HFFc6 (cell line): ENCODE results near the gene CCDC88B. TPM values are rescaled to one million over a fixed set of nuclear protein-coding genes. Genes with fewer than 3 reads are reported as not detected.

Experiments
- DNase-seq: peaks from one replicate; pipeline ENCODE4 v3.0.0-alpha.2; 2018
- H3K27ac Mint-ChIP-seq: 2 replicates; pipeline ENCODE4 v1.8.0; 2020; ENCODE audit warnings: mild to moderate bottlenecking, mixed read lengths
- H3K27me3 Mint-ChIP-seq: 2 replicates; pipeline ENCODE4 v1.8.0; 2021; ENCODE audit warnings: mild to moderate bottlenecking, moderate library complexity, mixed read lengths; ENCODE audit not compliant: insufficient read depth
- H3K36me3 Mint-ChIP-seq: 2 replicates; pipeline ENCODE4 v1.8.0; 2021; ENCODE audit warnings: low read depth, mixed read lengths
- H3K4me1 Mint-ChIP-seq: 2 replicates; pipeline ENCODE4 v1.8.0; 2020; ENCODE audit warnings: low read depth, mixed read lengths
- H3K4me3 Mint-ChIP-seq: 2 replicates; pipeline ENCODE4 v1.8.0; 2020; ENCODE audit warnings: mild to moderate bottlenecking, moderate library complexity, mixed read lengths
- H3K9me3 Mint-ChIP-seq: 2 replicates; pipeline ENCODE4 v1.8.0; 2020; ENCODE audit warnings: mild to moderate bottlenecking, mixed read lengths
- total RNA-seq, 6 experiments: library from RNA; stranded (reverse); fragmentation: NEBNext Ultra II Directional; extraction: Animal tissue kit (Norgen Biotek cat#: 25700); gene quantifications; 2 replicates in 1 of 6; 3 replicates in 5 of 6; pipeline ENCODE4 v1.2.3, GENCODE V29; 2021
- TF ChIP-seq, protein P1 (sequence below): fragments of 200-600 bp; sonication (generic); IDR thresholded peaks from 2 replicates; pipeline ENCODE4 v1.5.0; 2021; ENCODE audit warnings: antibody characterized with exemption, mild to moderate bottlenecking

CCDC88B gene
- total RNA-seq, 6 experiments from 2014 or later = 0.45 to 1.9 (median 1.7) TPM

DNA sequence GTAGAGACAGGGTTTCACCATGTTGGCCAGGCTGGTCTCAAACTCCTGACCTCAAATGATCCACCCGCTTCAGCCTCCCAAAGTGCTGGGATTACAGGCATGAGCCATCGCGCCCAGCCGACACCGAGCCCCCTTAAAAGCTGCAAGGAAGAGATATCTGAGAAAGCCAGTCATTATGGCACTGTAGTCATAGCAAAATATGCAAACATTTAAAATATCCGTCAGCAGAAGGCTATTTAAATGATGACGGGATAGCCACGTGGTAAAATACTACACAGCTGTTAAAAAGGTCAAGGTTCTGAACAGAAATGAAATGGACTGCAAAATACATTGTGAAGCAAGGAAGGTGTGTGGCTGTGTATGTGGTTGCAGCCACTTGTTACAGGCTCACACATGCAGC, 6.4 kb upstream of the CCDC88B start:
- peaks cover 7% of the 10 kb centered on the region; the same call in 1 of the 2 replicates for H3K27me3 Mint-ChIP-seq
- no peak overlapping the region for H3K4me3 Mint-ChIP-seq
- H3K27ac Mint-ChIP-seq = no peak overlapping the region

DNA sequence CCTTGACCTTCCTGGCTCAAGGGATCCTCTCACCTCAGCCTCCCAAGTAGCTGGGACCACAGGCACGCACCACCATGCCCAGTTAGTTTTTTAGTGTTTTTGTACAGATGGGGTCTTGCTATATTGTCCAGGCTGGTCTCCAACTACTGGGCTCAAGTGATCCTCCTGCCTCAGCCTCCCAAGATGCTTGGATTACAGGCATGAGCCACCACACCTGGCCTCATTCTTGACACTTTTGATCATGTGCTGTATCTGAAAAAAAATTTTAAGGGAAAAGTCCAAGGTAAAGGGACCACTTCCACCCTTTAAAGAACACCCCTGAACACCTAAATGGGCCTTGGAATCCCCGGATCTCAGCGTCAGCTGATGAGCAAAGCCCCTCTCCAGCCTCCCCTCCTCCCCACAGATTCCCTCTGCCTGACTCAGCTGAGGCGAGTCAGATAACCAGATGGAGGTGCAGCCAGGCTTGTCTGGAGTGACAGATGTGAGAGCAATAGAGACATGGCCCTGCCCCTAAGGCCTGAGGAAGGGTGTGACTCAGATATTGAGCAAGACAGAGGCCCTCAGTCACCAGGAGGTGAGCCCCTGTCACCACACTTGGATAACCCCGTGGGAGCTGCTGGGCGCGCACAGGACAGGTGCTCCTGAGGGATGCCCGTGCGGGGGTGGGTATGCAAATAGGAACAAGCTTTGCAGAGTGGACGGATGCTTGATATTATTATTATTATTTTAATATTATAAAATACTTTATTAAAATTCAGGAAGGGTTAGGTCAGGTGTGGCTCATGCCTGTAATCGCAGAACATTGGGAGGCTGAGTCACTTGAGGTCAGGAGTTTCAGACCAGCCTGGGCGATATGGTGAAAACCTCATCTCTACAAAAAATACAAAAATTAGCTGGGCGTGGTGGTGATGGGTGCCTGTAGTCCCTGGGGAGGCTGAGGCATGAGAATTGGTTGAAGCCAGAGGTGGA, 5.0 kb upstream of the CCDC88B start:
- peak; percentile 94 for DNase-seq
- peaks cover 4% of the 10 kb centered on the region; the same call in 1 of the 2 replicates for H3K27me3 Mint-ChIP-seq
- no peaks in the 10 kb centered on the region for H3K9me3 Mint-ChIP-seq
- TF ChIP-seq, protein P1, sequence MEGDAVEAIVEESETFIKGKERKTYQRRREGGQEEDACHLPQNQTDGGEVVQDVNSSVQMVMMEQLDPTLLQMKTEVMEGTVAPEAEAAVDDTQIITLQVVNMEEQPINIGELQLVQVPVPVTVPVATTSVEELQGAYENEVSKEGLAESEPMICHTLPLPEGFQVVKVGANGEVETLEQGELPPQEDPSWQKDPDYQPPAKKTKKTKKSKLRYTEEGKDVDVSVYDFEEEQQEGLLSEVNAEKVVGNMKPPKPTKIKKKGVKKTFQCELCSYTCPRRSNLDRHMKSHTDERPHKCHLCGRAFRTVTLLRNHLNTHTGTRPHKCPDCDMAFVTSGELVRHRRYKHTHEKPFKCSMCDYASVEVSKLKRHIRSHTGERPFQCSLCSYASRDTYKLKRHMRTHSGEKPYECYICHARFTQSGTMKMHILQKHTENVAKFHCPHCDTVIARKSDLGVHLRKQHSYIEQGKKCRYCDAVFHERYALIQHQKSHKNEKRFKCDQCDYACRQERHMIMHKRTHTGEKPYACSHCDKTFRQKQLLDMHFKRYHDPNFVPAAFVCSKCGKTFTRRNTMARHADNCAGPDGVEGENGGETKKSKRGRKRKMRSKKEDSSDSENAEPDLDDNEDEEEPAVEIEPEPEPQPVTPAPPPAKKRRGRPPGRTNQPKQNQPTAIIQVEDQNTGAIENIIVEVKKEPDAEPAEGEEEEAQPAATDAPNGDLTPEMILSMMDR = no peak
- no peaks in the 10 kb centered on the region for H3K36me3 Mint-ChIP-seq
- H3K4me1 Mint-ChIP-seq = peaks cover 22% of the 10 kb centered on the region
- H3K4me3 Mint-ChIP-seq = peak overlapping the region; percentile 41
- peak overlapping the region; percentile 78 for H3K27ac Mint-ChIP-seq

More for the DNA sequence above, 6.4 kb upstream of the CCDC88B start:
- Mint-ChIP-seq H3K4me1 (peaks cover 22% of the 10 kb centered on the region), H3K9me3 (no peaks in the 10 kb centered on the region), H3K36me3 (no peaks in the 10 kb centered on the region)
- TF ChIP-seq, protein P1 = no peak
- DNase-seq = no peak

DNA sequence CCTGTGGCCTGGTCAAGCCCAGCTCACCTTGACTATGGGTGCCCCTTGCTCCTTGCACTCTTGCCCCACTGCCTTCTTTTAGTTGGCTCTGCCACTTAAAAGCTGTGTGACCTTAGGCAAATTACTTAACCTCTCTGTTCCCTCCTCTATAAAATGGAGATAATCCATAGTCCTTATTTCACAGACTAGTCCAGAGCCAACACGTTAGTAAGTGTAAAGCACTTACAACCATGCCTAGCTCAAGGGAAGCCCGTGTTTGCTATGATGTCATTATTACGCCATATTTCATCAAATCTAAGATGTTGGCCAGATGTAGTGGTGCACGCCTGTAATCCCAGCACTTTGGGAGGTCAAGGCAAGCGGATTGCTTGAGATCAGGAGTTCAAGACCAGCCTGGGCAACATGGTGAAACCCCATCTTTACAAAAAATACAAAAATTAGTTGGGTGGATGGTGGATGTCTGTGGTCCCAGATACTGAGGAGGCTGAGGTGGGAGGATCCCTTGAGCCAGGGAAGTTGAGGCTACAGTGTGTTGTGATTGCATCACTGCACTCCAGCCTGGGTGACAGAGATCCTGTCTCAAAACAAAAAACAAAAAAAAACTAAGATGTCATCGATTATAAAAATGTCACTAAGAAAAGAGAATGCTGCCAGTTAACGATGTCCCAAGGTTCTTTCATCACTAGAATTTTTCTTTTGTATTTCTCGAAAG, 2.3 kb upstream of the CCDC88B start:
- H3K27me3 Mint-ChIP-seq = peaks cover 5% of the 10 kb centered on the region; the same call in 1 of the 2 replicates
- no peak for DNase-seq
- H3K4me1 Mint-ChIP-seq = peaks cover 12% of the 10 kb centered on the region
- no peak overlapping the region for H3K4me3 Mint-ChIP-seq
- no peak overlapping the region for H3K27ac Mint-ChIP-seq
- TF ChIP-seq, protein P1 = no peak
- no peaks in the 10 kb centered on the region for H3K9me3 Mint-ChIP-seq
- no peaks in the 10 kb centered on the region for H3K36me3 Mint-ChIP-seq

DNA sequence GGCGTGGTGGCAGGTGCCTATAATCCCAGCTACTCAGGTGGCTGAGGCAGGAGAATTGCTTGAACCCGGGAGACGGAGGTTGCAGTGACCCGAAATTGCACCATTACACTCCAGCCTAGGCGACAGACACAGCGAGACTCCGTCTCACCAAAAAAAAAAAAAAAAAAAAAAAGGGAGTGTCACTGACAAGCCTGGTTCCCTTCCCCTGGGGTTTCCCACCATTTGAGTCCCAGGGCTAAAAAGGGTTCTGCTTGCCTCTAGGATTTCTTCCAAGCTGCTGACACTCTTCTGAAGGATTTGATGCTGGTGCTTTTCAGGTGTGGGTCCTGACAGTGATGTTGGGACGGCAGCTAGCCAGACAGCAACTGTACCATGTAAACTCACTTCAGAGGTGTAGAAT, 1.3 kb upstream of the CCDC88B start:
- TF ChIP-seq, protein P1 = no peak
- no peak for DNase-seq
- H3K27ac Mint-ChIP-seq = no peak overlapping the region
- peaks cover 12% of the 10 kb centered on the region for H3K4me1 Mint-ChIP-seq
- H3K36me3 Mint-ChIP-seq = no peaks in the 10 kb centered on the region
- H3K9me3 Mint-ChIP-seq = no peaks in the 10 kb centered on the region
- H3K4me3 Mint-ChIP-seq = no peak overlapping the region
- H3K27me3 Mint-ChIP-seq = peaks cover 5% of the 10 kb centered on the region; the same call in 1 of the 2 replicates

DNA sequence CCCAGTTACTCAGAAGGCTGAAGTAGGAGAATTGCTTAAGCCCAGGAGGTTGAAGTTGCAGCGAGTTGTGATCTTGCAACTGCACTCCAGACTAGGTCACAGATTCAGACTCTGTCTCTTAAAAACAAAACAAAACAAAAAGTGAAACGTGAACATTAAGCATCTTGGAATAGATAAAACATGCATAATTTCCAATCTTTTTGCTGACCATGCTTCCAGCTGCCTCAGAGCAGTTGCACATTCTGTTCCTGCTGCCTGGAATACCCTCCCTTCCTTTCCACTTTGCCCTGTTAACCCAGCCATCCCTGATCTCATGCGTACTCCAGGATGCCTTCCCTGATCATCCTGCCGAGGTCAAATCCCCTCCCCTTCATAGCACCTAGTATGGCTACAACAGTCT, 718 bp upstream of the CCDC88B start:
- H3K36me3 Mint-ChIP-seq = no peaks in the 10 kb centered on the region
- H3K27me3 Mint-ChIP-seq = peaks cover 5% of the 10 kb centered on the region; the same call in 1 of the 2 replicates
- DNase-seq = no peak
- TF ChIP-seq, protein P1 = no peak
- H3K4me3 Mint-ChIP-seq = no peak overlapping the region
- peaks cover 12% of the 10 kb centered on the region for H3K4me1 Mint-ChIP-seq
- H3K27ac Mint-ChIP-seq = no peak overlapping the region
- H3K9me3 Mint-ChIP-seq = no peaks in the 10 kb centered on the region
